Daoy (cell line): Measurements from ENCODE around the gene DMBT1. TPM values are rescaled to one million over a fixed set of nuclear protein-coding genes. Genes with fewer than 3 reads are reported as not detected.
A peak's percentile ranks its signal among the peaks of the same experiment; 100 is the strongest.

Experiments used
- DNase-seq: peaks from one replicate; pipeline ENCODE4 v3.0.0-alpha.2; 2015; ENCODE audit warnings: low read depth
- total RNA-seq: library from RNA; depleted of rRNA; stranded (reverse); fragments of >200 nt; shearing (Covaris generic); gene quantifications from 2 replicates; pipeline ENCODE4 v1.2.3, GENCODE V29; 2014

Gene DMBT1
- total RNA-seq, 1 experiment from 2014 or later = 0.23 TPM

- no peak for DNase-seq
These were observed 12.0 kb upstream of the DMBT1 start for GRCh38 chr10:122548407-122549085.

DNA sequence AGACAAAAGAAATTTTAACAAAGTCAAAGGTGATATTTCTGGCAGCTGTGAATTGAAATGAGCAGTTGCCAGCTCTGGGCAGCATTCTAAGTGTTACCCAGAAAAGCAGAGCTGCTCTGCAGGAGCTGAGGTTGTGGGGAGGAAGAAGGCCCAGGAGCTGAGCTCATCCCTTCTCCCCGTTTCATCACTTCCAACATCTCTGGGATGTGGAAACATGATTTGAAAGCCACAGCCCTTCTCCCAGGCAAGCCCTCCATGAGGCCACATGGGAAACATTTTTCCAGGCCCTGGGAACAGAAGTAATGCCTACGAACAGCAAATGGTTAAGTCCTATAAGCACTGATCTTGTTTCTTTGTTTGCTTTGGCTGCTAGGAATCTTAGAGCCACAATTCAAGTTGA, 10.9 kb upstream of the DMBT1 start:
- no peak for DNase-seq

DNA sequence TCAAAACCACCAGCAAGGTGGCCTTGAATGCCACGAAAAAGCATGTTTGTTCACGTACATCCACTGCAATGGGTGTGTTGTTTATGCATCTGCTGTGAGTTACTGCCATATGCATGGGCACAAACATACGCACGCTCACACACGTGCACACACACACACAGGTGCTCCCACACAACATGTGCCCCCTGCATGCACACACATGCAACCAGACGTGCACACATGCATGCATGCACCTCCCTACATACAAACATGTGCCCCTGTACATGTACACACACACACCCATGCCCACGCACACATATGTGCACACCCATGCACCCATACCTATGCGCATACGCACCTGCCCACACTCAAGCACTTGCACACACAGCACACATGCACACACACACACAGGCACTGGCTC, 10.1 kb upstream of the DMBT1 start:
- no peak for DNase-seq

- no peak for DNase-seq
These were observed 9.6 kb upstream of the DMBT1 start for GRCh38 chr10:122550983-122551382.

DNA sequence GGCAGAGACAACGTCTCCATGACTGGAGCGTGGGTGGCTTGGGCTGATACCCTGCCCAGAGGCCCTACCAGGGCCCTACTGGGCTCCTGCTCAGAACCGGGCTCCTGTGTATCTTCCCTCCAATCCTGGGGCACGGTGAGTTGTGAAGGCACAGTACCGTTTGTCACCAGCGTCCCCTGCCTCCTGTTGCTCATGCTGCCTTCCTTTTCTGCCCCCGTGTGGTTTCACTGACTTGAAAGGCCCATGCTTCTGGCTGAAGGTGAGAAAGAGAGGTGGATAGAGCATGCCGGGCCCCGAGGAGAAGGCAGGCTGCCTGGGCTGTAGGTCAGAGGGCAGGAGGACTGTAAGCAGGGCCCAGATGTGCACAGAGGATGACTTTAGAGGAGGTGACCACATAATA, 9.1 kb upstream of the DMBT1 start:
- DNase-seq = no peak

DNA sequence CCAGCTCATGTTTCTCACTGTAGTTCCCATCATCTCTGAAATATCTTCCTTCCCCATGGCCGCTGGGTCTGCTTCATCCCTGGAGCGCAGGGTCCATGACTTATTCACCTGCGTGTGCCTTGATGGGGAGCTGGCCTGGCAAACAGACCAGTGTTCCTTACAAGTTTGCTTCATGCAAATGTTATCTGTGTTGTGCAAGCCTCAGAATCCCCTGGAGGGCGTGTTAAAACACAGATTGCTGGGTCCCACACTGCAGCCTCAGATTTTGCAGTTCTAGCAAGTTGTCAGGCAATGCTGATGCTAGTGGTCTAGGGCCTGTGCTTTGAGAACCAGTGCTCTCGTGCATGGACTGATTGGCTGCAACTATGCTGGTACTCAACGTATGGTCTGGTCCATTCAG, 7.2 kb upstream of the DMBT1 start:
- DNase-seq = no peak

- no peak for DNase-seq
These were observed 6.2 kb upstream of the DMBT1 start for GRCh38 chr10:122554131-122555036.

DNA sequence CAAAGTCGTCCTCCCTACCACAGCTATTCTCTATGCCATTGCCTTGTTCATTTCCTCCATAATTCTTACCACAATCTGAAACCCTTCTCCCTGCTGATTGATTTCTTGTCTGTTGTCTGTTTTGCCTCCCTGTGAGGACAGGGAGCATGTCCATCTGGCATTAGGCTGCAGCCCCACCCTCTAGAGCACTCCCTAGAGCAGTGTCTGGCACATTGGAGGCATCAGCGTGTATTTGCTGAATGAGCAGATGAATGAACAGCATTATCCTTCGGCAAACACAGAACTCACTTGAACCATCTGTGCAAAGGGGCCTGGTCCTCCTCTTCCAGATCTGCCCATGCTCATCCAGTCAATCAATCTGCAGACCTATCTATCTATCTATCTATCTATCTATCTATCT, 5.1 kb upstream of the DMBT1 start:
- DNase-seq = no peak

- DNase-seq = no peak
These were observed 3.0 kb upstream of the DMBT1 start for GRCh38 chr10:122557516-122557915.

DNA sequence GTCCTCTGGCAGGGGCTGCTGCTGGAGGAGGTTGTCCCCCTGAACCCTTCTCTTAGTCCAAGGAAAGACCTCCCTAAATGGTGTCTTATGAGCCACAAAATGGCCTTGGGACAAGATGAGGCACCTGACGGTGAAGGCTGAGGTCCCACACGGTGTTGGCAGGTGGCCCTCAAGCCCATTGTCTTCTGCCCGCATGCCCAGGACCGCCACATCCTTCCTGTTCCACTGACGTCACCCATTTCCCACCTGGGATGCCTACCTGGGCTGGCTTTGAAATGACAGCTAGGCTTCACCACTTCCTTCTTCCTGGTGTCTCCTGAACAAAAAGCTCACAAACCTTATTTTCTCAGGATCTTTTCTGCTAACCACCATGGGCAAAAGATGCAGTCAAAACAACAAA, 2.1 kb upstream of the DMBT1 start:
- DNase-seq = no peak

- no peak for DNase-seq
These were observed 1.3 kb upstream of the DMBT1 start for GRCh38 chr10:122559228-122559627.

DNA sequence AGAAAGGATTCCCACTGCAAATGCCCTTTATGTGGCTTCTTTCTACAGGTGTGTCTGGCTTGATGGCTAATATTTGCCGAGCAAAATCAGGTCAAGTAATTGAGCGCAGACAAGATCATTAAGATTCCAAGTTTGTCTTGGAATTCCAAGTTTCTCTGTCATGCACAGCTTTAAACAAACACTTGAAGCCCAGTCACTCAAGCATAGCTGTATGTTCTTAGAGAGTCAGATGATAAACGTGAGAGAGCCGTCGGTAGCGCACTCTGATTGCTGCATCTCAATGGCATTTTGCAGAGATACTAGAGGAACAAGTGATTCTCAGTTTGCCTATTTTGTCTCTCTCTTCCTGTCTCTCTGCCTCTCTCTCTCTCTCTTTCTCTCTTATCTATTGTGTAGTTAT, 658 bp downstream of the DMBT1 start:
- DNase-seq = no peak

- DNase-seq = no peak
These were observed 1.2 kb downstream of the DMBT1 start for GRCh38 chr10:122561792-122562191.

DNA sequence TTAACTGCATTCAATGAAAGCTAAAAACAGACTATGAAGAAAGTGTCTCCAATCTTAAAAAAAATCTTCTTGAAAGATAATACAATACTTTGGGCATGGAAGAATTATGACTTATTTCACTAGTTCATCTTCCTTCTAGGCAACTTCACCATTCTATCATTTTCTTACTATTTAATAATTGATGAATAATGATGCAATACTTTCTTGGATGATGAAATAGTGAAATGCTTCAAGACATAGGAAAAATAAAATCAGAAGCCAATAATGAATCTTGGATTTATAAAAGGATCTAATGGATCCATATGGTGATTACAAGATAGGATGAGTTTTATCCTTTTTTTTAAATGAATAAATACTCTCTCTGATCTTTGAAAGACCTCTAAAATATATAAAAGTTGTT, 4.4 kb downstream of the DMBT1 start:
- no peak for DNase-seq

- DNase-seq = peak; percentile 73
These were observed 5.2 kb downstream of the DMBT1 start for GRCh38 chr10:122565766-122566206.

DNA sequence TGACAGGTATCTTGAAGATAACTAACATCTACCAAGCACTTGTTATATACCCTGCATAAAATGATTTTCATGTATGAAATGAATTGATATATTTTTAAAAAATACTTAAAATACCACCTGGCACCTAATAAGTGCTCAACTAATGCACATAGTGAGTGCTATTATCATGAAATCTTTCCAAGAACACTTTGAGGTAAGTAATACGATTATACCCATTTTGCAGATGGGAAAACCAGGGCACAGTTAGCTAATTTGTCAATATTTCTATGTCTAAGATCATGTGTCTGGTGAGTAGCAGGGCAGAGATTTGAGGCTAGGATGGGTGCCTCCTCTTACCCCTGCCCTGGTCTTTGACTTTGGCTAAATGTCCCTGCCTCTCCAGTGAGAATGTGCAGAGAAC, 6.1 kb downstream of the DMBT1 start:
- DNase-seq = no peak

DNA sequence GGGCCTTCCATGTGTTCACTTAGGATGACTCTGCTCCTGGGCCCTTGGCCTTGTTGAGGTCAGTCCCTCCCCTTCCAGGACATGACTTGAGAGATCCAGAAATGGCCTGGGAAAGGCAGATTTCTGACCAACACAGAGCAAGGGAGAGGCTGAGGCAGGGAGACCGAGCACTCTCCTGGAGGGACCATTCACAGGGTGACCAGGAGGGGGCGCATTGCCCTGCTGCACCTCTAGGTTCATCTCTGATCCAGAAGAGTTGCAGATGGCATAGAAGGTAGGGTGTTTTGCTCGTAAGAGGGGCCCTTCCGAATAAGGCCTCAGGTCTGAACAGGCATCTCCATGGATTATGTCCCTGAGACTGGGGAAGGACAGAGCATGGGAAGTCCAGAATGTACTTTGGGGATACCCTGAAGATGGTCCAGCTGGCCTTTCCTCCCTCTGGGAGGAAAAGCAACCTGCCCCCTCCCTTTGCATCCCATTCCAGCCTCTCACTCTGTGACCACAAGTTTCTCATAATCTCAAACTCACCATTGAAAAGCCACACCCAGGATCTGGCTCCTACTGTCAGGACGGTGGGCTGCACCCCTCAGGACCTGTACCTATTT, 6.6 kb downstream of the DMBT1 start:
- DNase-seq = peak; percentile 41

GRCh38 chr10:122568551-122568950, 8.0 kb downstream of the DMBT1 start:
- no peak for DNase-seq

- no peak for DNase-seq
These were observed 10.4 kb downstream of the DMBT1 start for GRCh38 chr10:122570920-122571319.

- DNase-seq = no peak
These were observed 11.3 kb downstream of the DMBT1 start for GRCh38 chr10:122571892-122572291.

DNA sequence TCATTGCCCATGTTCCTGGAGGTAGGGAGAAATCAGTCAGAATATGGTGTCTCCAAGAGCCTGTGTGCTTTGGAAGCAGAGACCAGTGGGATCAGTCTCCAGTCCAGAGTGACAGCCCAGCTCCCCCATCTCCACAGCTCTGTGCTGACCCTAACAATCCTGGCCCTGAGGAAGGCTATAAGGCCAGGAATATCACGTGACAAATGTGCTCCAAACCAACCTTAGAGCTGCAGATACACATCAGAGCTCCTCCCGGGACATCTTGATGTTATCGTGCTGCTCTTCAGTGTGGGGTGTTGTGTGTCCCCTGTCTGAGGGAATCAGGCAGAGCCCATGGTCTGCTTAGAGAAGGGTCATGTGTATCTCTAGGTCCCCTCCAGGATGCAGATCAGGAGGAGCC, 15.2 kb downstream of the DMBT1 start:
- no peak for DNase-seq

GRCh38 chr10:122576291-122576690, 15.7 kb downstream of the DMBT1 start:
- DNase-seq = no peak
